Stimulated activated CD4-positive, alpha-beta T cell treated with anti-CD3 and anti-CD28 coated beads, Interleukin-1b, Interleukin-23, amount 100 ng/mL, for 4 hours (primary cell): ENCODE data around the gene TXNRD1.
"Not testable (repeated sequence)": the region's sequence is repeated elsewhere in the genome, so short reads cannot be mapped to it uniquely, and the experiment has no call there.

Experiments
- DNase-seq, 2 donors: peaks; one replicate each; pipeline ENCODE4 v3.0.0-alpha.2; 2020; ENCODE audit warnings: low read depth in 2 of 2

TXNRD1 gene

DNA sequence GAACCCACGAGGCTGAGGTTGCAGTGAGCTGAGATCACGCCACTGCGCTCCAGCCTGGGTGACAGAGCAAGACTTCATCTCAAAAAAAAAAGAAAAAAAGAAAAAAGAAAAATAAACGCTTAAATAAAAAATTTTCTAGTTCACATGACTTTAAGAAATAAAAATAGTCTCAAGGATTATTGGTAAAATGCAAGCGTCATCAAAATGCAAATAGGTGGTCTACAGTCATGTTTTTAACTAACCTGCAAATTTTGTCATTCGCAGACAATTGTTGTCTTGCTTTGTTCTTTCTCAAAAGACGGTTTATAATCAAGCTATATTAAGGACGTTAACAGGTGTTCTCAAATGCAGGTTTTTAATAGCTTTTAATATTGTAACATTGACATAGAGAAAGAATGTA lies 22.4 kb downstream of the TXNRD1 start:
- no peak for DNase-seq

DNA sequence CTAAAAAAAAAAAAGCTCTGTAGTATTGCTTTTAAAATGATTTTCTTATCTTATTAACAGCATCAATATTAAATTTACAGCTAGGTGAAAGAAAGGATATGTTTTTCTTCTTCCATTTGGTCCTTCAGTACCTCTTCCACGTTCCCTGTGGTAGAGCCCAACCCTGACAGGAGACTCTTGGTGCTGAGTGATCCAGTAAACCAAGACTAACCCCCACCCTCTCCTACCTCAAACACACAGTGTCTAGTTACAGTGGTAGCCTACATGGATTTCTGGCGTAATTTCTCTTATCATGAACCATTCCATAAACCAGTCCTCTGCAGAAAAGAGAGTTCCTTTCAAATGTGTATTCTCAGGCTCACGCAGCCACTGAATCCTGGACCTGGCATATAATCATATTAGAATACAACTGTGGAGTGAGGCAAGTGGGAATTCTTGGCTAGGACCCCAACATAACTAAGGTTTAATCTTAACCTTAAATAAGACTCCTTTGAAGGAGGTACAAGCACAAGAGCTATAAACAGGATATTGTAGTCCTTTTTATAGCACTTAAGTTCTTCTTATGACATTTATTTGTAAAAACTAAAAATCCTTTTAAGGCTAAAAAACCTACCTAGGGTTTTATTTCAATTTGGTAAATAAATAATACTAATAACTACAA lies 27.1 kb downstream of the TXNRD1 start:
- DNase-seq: no peak

DNA sequence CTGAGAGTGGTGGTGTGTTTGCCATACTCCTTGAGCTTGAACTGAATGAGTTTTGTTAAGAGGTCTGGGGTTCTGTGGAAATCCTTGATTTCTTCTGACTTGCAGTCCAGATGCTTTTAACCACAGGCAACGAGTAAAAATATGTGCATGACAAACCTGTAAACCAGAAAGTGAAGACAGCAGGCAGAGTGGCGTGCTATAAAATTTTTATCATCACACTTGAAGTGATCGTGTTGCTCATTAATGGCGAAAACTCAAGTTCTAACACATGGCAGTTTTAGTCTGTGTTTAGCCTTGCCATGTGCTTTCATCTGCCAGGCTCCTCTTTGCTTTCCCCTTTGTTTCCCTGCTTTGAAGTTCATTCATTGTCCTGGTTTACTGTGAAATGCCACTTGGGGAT lies 28.0 kb downstream of the TXNRD1 start:
- DNase-seq: no peak

GRCh38 chr12:104243971-104244370 lies 28.4 kb downstream of the TXNRD1 start:
- no peak for DNase-seq

- no peak for DNase-seq
Measured at GRCh38 chr12:104247698-104248097, 32.1 kb downstream of the TXNRD1 start.

- DNase-seq: no peak
Measured at GRCh38 chr12:104248444-104248843, 32.9 kb downstream of the TXNRD1 start.

DNA sequence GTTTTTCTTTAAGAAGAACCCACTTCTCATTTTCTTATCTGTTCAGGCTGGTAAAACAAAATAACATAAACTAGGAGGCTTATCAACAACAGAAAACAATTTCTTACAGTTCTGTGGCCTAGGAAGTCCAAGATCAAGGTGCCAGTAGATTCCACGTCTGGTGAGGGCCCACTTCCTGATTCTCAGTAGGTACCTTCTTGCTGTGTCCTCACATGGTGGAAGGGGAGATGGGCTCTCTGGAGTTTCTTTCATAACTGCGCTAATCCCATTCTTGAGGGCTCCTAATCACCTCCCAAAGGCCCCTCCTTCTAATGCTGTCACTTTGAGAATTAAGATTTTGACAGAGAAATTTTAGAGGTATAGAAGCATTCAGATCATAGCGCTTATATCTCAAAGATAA lies 33.4 kb downstream of the TXNRD1 start:
- no peak for DNase-seq

- no peak for DNase-seq
Measured at GRCh38 chr12:104249898-104250297, 34.3 kb downstream of the TXNRD1 start.

GRCh38 chr12:104250366-104251125 lies 35.0 kb downstream of the TXNRD1 start:
- DNase-seq: no peak

GRCh38 chr12:104257913-104258472 lies 42.4 kb downstream of the TXNRD1 start:
- DNase-seq: no peak

GRCh38 chr12:104258476-104259067 lies 43.0 kb downstream of the TXNRD1 start:
- no peak for DNase-seq

GRCh38 chr12:104263026-104263425 lies 47.4 kb downstream of the TXNRD1 start:
- no peak for DNase-seq

GRCh38 chr12:104263580-104264358 lies 48.2 kb downstream of the TXNRD1 start:
- DNase-seq: no peak

DNA sequence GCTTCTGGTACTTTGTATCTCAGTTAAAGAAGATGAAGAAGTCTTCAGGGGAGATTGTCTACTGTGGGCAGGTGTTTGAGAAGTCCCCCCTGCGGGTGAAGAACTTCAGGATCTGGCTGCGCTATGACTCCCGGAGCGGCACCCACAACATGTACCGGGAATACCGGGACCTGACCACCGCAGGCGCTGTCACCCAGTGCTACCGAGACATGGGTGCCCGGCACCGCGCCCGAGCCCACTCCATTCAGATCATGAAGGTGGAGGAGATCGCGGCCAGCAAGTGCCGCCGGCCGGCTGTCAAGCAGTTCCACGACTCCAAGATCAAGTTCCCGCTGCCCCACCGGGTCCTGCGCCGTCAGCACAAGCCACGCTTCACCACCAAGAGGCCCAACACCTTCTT lies 49.9 kb downstream of the TXNRD1 start:
- not testable (repeated sequence) for DNase-seq

DNA sequence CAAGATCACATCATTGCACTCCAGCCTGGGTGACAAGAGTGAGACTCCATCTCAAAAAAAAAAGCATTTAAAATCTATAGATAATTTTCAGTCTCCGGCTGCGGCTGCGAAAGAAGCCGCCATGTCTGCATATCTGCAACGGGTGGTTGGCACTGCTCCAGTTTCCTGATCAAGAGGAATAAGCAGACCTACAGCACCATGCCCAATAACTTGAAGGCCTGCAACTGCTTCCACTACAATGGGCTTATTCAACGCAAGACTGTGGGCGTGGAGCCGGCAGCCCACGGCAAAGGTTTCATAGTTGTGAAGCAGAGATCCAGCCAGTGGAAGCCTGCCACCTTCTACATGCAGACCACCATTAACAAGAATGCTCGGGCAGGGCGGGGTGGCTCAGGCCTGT lies 57.4 kb downstream of the TXNRD1 start:
- DNase-seq: no peak

DNA sequence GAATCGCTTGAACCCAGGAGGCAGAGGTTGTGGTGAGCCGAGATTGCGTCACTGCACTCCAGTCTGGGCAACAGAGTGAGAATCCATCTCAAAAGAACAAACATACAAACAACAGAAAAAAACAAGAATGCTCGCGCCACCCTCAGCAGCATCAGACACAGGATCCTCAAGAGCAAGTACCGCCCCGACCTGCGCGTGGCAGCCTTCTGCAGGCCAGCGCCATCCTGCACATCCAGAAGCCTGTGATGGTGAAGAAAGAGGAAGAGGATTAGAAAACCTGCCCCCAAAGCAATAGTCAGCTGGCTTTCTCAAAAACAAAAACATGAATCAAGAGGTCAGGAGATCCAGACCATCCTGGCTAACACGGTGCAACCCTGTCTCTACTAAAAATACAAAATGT lies 57.9 kb downstream of the TXNRD1 start:
- DNase-seq: no peak

- no peak for DNase-seq
Measured at GRCh38 chr12:104274811-104275210, 59.2 kb downstream of the TXNRD1 start.

DNA sequence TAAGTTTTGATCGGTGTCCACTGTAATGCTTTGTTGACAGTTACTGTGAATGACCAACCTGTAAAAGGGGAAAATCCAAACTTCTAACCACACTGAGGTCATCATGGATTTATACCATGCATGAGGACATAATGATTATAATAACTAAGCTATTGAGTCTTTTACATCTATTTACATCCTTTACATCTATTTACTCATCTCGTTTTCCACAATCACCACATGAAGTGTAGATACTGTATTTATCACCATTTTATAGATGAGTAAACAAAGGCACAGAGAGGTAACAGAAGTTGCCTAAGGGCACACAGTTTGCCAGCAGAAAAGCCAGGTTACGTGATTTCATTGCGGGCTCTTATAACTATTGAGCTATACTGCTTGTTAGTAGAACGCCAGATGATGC lies 60.1 kb downstream of the TXNRD1 start:
- no peak for DNase-seq

GRCh38 chr12:104276273-104277131 lies 60.9 kb downstream of the TXNRD1 start:
- no peak for DNase-seq

GRCh38 chr12:104279164-104279563 lies 63.6 kb downstream of the TXNRD1 start:
- DNase-seq: no peak

- DNase-seq: no peak
Measured at GRCh38 chr12:104280111-104280510, 64.5 kb downstream of the TXNRD1 start.
